Measurements from ENCODE around the gene ZNF185. TPM values are rescaled to one million over a fixed set of nuclear protein-coding genes. Genes with fewer than 3 reads are reported as not detected.

The ZNF185 gene
- total and polyA plus RNA-seq, 2 of the 8 experiments (the other 6 are each of a cell fraction or from before 2014, with no cell fraction given): 15.6 to 20.1 TPM

DNA sequence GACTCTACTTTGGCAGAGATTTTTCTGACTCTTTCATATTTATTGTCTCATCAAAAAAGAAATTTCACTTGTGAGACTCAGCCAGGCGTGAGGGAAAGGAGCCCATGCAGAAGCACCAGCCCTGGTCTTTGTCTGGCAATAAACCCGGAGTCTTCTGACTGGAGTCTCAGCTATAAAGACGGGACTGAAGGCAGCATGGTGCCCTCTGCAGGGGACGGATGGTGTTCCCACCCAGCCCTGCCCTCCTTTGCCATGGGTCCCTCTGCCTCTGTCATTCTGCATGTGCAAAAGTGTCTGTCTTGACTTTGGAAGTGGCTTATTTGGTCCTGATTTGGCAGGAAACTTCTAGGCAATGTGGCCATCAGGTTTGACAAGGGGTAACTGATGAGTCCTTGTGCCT is 14.2 kb downstream of the ZNF185 start:
- Histone ChIP-seq H3K9me3 (ENCODE audit: insufficient read depth in 2 of 2, low read depth in 1 of 2, low read length in 1 of 2) (no peaks in the 10 kb centered on the region), H3K4ac (replicated peaks; ENCODE audit: insufficient read length, low read depth, low read length) (no peak overlapping the region), H2BK120ac (replicated peaks; ENCODE audit: low read depth, low read length) (no peak overlapping the region), H3K4me2 (ENCODE audit: insufficient read depth in 1 of 2, low read depth in 2 of 2, low read length in 2 of 2) (no peak overlapping the region), H3K36me3 (ENCODE audit: control insufficient read depth in 2 of 4, insufficient read depth in 4 of 4, low read length in 3 of 4) (no peaks in the 10 kb centered on the region), H2BK20ac (ENCODE audit: low read length) (no peak overlapping the region), H3K4me3 (ENCODE audit: extremely low read depth in 1 of 4, insufficient read depth in 2 of 4, low read depth in 3 of 4, low read length in 4 of 4) (no peak overlapping the region), H3K4me1 (replicated peaks in 1 of 4; ENCODE audit: control insufficient read depth in 3 of 4, insufficient read depth in 4 of 4, low read length in 3 of 4) (peaks cover 0 to 7% (median 4%) of the 10 kb centered on the region in 4 experiments; a peak in 6 of 7 replicates), H3K14ac (ENCODE audit: insufficient read length) (no peak overlapping the region), H4K91ac (replicated peaks; ENCODE audit: insufficient read length, low read length) (no peak overlapping the region), H3K27ac (ENCODE audit: low read depth, low read length) (no peak overlapping the region), H3K23me2 (ENCODE audit: low read depth, low read length) (peaks cover 3% of the 10 kb centered on the region; the same call in 1 of the 2 replicates), H2BK12ac (ENCODE audit: low read depth, low read length) (no peak overlapping the region), H3K27me3 (replicated peaks in 1 of 4; ENCODE audit: control insufficient read depth in 3 of 4, extremely low read depth in 1 of 4, insufficient read depth in 3 of 4, low read length in 3 of 4) (no peaks in the 10 kb centered on the region), H3K9ac (replicated peaks in 1 of 4; ENCODE audit: extremely low read depth in 1 of 4, low read depth in 3 of 4, low read length in 3 of 4) (no peak overlapping the region), H3K79me1 (ENCODE audit: low read depth, low read length) (no peaks in the 10 kb centered on the region), H2BK15ac (ENCODE audit: low read length) (no peak overlapping the region), H2AK5ac (ENCODE audit: low read depth, low read length) (no peak overlapping the region), H3K23ac (ENCODE audit: insufficient read length) (no peak overlapping the region), H4K8ac (ENCODE audit: extremely low read depth, insufficient read depth, low read length) (no peak overlapping the region), H3K79me2 (ENCODE audit: control insufficient read depth in 1 of 2, insufficient read depth in 2 of 2, low read length in 2 of 2) (no peaks in the 10 kb centered on the region), H2BK5ac (ENCODE audit: low read depth, low read length) (no peak overlapping the region), H4K5ac (ENCODE audit: insufficient read length, low read depth, low read length) (no peak overlapping the region), H4K20me1 (replicated peaks in 1 of 2; ENCODE audit: control insufficient read depth in 1 of 2, insufficient read depth in 2 of 2, low read length in 2 of 2) (peaks cover 0 to 2% of the 10 kb centered on the region in 2 experiments), H3K56ac (replicated peaks; ENCODE audit: insufficient read length, low read depth, low read length) (no peak overlapping the region), H2AFZ (ENCODE audit: low read length) (no peak overlapping the region), H3K18ac (ENCODE audit: extremely low read depth, low read length) (no peak overlapping the region)
- CTCF ChIA-PET (ENCODE audit: partially characterized antibody): interaction anchor here (1.0 to 7.5 kb wide), 8 partner anchors 10 to 91 kb away, joined by 3 to 94 read pairs (median 10); partner anchors contain the start of gene ZNF185
- WGBS, 2 experiments (ENCODE audit: extremely low coverage in 1 of 2, insufficient coverage in 1 of 2, insufficient read length in 1 of 2, insufficient replicate concordance in 2 of 2, low coverage in 1 of 2, low lambda C conversion rate in 2 of 2, missing lambda C conversion rate in 1 of 2): 44% methylated on average over 3 of the region's 4 CpGs; no CpG with 5 or more reads in 1 of the 2 experiments
- no peak for TF ChIP-seq RNF2 (IDR thresholded peaks at IDR 0.05; ENCODE audit: borderline replicate concordance, low read depth, low read length, missing control alignments, poor library complexity, severe bottlenecking)
- TF ChIP-seq, protein P1, sequence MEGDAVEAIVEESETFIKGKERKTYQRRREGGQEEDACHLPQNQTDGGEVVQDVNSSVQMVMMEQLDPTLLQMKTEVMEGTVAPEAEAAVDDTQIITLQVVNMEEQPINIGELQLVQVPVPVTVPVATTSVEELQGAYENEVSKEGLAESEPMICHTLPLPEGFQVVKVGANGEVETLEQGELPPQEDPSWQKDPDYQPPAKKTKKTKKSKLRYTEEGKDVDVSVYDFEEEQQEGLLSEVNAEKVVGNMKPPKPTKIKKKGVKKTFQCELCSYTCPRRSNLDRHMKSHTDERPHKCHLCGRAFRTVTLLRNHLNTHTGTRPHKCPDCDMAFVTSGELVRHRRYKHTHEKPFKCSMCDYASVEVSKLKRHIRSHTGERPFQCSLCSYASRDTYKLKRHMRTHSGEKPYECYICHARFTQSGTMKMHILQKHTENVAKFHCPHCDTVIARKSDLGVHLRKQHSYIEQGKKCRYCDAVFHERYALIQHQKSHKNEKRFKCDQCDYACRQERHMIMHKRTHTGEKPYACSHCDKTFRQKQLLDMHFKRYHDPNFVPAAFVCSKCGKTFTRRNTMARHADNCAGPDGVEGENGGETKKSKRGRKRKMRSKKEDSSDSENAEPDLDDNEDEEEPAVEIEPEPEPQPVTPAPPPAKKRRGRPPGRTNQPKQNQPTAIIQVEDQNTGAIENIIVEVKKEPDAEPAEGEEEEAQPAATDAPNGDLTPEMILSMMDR (IDR thresholded peaks at IDR 0.05; ENCODE audit: control extremely low read depth in 1 of 3, insufficient read depth in 1 of 3, low read depth in 1 of 3, low read length in 3 of 3): peak in 2 of 3 experiments; percentile 28 to 29; a peak in 2 of 4 replicates
- TF ChIP-seq RAD21 (IDR thresholded peaks at IDR 0.05 in 1 of 2, conservative IDR thresholded peaks at IDR 0.05 in 1 of 2; ENCODE audit: low read depth in 2 of 2, low read length in 2 of 2): peak; percentile 23 to 48; a peak in 3 of 4 replicates
- no peak for TF ChIP-seq JUN (IDR thresholded peaks at IDR 0.05; ENCODE audit: low read depth, low read length)
- TF ChIP-seq CREB1 (IDR thresholded peaks at IDR 0.05): no peak
- TF ChIP-seq POU5F1 (IDR thresholded peaks at IDR 0.05; ENCODE audit: low read depth, low read length): no peak
- no peak for TF ChIP-seq SIX5 (IDR thresholded peaks at IDR 0.05; ENCODE audit: low read depth, low read length)
- no peak for TF ChIP-seq EZH2 (IDR thresholded peaks at IDR 0.05; ENCODE audit: low read depth, low read length, severe bottlenecking)
- DNase-seq (ENCODE audit: low read depth in 1 of 2, low spot score in 2 of 2) (no peak), FAIRE-seq (no peak)
- POLR2A ChIA-PET (ENCODE audit: partially characterized antibody): interaction anchor here (2.5 kb wide), 1 partner anchor 12 kb away, joined by 9 read pairs; no protein-coding TSS in a partner anchor

Measured in H1 (cell line).